Gastrocnemius medialis (tissue), 4 donors: Measurements from ENCODE around the gene DPH2.

ENCODE experiments used
- POLR2A ChIP-seq, 2 donors: fragments of 450-650 bp; IDR thresholded peaks; one replicate each; pipeline ENCODE4 v1.6.1; 2017; ENCODE audit warnings: antibody characterized with exemption in 2 of 2, mild to moderate bottlenecking in 2 of 2, moderate library complexity in 2 of 2
- TF ChIP-seq, protein P1 (sequence below), 5 experiments: fragments of 450-650 bp in 3 of 5; fragments of 200-600 bp in 2 of 5; sonication (generic) in 2 of 5; IDR thresholded peaks in 4 of 5; conservative IDR thresholded peaks in 1 of 5; 1 replicate in 4 of 5; 2 replicates in 1 of 5; pipeline ENCODE4 v1.5.1; 2016 to 2019; ENCODE audit warnings: antibody characterized with exemption in 5 of 5, mild to moderate bottlenecking in 3 of 5, moderate library complexity in 3 of 5

DNA sequence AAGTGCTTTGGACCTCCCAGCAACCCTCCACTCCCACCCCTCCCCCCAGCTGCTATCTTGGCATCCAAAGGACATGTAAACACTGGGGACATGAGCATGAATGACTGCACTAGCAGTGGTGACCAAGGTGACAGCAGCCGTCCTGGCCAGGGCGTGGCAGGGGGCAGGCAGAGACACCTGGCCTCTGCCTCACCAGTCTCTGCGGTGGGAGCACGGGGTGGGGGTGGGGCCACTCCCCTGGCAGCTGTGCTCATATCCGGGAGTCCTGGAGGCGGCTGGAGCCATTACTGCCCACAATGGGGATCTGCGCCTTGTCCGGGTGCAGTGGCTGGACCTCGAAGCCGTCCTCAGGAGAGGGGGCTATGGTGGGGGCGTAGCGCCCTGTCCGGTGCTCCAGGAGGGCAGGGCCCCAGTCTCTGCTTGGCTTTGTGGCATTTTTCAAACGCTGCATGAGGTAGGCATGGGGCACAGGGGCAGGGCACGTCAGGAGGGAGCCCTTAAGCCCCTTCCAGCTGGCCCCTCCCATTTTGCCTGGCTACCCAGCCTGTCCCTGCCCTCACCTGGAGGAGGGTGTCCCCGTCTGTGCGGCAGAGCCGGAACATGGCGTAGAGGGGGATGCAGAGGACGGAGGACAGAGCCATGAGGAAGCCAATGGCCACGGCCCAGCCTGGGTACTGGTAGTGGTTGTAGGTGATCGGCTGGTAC is 27.6 kb downstream of the DPH2 start:
- TF ChIP-seq POLR2A (IDR thresholded peaks at IDR 0.05) = no peak
- TF ChIP-seq, protein P1, sequence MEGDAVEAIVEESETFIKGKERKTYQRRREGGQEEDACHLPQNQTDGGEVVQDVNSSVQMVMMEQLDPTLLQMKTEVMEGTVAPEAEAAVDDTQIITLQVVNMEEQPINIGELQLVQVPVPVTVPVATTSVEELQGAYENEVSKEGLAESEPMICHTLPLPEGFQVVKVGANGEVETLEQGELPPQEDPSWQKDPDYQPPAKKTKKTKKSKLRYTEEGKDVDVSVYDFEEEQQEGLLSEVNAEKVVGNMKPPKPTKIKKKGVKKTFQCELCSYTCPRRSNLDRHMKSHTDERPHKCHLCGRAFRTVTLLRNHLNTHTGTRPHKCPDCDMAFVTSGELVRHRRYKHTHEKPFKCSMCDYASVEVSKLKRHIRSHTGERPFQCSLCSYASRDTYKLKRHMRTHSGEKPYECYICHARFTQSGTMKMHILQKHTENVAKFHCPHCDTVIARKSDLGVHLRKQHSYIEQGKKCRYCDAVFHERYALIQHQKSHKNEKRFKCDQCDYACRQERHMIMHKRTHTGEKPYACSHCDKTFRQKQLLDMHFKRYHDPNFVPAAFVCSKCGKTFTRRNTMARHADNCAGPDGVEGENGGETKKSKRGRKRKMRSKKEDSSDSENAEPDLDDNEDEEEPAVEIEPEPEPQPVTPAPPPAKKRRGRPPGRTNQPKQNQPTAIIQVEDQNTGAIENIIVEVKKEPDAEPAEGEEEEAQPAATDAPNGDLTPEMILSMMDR (IDR thresholded peaks at IDR 0.05 in 4 of 5, conservative IDR thresholded peaks at IDR 0.05 in 1 of 5) = no peak
